ENCODE results near the gene ABHD4.

DNA sequence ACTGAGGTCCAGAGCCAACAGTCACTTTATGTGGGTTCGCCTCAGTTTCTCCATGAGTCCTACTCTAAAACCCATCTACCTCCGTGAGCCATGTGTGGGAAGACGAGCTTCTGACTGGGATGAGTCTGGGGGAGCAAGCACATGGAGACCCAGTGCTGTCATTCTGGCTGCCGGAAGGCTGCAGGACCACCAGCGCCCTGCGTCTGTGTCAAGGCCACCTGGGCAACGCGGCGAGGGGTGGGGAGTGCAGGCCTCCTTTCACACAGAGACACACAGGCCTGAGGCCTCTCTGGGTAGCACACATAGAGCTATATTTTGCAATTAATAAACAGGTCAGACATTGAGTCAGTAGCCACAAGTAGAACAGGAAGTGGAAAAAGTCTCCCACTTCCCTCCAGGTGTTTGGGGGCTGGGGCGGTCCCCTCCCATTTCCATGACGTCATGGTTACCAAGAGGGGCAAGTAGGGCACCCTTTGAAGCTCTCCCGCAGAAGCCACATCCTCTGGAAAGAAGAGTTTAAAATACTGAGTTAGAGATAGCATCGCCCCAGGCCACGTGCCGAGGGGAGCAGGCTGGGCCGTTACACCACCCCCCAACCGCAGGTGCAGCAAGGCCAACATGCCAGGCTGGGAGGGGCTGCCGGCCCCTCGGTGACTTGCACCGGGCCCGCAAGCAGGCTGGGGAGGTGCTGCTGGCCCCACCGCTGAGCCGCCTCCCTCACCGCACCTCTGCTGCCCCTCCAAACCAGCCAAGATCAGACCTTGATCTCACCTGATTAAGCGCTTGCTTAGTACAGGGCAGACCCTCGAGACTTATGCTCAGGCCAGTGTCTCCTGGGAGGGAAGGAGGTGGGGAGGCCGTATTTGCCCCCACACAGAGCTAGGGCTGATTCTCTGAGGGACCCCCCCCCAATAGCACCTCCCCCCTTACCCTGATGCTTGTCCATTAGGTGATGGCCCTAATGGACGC is 41.8 kb upstream of the ABHD4 start:
- TF ChIP-seq, protein P1, sequence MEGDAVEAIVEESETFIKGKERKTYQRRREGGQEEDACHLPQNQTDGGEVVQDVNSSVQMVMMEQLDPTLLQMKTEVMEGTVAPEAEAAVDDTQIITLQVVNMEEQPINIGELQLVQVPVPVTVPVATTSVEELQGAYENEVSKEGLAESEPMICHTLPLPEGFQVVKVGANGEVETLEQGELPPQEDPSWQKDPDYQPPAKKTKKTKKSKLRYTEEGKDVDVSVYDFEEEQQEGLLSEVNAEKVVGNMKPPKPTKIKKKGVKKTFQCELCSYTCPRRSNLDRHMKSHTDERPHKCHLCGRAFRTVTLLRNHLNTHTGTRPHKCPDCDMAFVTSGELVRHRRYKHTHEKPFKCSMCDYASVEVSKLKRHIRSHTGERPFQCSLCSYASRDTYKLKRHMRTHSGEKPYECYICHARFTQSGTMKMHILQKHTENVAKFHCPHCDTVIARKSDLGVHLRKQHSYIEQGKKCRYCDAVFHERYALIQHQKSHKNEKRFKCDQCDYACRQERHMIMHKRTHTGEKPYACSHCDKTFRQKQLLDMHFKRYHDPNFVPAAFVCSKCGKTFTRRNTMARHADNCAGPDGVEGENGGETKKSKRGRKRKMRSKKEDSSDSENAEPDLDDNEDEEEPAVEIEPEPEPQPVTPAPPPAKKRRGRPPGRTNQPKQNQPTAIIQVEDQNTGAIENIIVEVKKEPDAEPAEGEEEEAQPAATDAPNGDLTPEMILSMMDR (conservative IDR thresholded peaks at IDR 0.05; ENCODE audit: low read depth in 2 of 2) = no peak
- TF ChIP-seq, protein P2, sequence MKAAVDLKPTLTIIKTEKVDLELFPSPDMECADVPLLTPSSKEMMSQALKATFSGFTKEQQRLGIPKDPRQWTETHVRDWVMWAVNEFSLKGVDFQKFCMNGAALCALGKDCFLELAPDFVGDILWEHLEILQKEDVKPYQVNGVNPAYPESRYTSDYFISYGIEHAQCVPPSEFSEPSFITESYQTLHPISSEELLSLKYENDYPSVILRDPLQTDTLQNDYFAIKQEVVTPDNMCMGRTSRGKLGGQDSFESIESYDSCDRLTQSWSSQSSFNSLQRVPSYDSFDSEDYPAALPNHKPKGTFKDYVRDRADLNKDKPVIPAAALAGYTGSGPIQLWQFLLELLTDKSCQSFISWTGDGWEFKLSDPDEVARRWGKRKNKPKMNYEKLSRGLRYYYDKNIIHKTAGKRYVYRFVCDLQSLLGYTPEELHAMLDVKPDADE (IDR thresholded peaks at IDR 0.05) = no peak
- no peak for TF ChIP-seq EZH2phosphoT487 (IDR thresholded peaks at IDR 0.05; ENCODE audit: unreplicated experiment)
- TF ChIP-seq, protein P3, sequence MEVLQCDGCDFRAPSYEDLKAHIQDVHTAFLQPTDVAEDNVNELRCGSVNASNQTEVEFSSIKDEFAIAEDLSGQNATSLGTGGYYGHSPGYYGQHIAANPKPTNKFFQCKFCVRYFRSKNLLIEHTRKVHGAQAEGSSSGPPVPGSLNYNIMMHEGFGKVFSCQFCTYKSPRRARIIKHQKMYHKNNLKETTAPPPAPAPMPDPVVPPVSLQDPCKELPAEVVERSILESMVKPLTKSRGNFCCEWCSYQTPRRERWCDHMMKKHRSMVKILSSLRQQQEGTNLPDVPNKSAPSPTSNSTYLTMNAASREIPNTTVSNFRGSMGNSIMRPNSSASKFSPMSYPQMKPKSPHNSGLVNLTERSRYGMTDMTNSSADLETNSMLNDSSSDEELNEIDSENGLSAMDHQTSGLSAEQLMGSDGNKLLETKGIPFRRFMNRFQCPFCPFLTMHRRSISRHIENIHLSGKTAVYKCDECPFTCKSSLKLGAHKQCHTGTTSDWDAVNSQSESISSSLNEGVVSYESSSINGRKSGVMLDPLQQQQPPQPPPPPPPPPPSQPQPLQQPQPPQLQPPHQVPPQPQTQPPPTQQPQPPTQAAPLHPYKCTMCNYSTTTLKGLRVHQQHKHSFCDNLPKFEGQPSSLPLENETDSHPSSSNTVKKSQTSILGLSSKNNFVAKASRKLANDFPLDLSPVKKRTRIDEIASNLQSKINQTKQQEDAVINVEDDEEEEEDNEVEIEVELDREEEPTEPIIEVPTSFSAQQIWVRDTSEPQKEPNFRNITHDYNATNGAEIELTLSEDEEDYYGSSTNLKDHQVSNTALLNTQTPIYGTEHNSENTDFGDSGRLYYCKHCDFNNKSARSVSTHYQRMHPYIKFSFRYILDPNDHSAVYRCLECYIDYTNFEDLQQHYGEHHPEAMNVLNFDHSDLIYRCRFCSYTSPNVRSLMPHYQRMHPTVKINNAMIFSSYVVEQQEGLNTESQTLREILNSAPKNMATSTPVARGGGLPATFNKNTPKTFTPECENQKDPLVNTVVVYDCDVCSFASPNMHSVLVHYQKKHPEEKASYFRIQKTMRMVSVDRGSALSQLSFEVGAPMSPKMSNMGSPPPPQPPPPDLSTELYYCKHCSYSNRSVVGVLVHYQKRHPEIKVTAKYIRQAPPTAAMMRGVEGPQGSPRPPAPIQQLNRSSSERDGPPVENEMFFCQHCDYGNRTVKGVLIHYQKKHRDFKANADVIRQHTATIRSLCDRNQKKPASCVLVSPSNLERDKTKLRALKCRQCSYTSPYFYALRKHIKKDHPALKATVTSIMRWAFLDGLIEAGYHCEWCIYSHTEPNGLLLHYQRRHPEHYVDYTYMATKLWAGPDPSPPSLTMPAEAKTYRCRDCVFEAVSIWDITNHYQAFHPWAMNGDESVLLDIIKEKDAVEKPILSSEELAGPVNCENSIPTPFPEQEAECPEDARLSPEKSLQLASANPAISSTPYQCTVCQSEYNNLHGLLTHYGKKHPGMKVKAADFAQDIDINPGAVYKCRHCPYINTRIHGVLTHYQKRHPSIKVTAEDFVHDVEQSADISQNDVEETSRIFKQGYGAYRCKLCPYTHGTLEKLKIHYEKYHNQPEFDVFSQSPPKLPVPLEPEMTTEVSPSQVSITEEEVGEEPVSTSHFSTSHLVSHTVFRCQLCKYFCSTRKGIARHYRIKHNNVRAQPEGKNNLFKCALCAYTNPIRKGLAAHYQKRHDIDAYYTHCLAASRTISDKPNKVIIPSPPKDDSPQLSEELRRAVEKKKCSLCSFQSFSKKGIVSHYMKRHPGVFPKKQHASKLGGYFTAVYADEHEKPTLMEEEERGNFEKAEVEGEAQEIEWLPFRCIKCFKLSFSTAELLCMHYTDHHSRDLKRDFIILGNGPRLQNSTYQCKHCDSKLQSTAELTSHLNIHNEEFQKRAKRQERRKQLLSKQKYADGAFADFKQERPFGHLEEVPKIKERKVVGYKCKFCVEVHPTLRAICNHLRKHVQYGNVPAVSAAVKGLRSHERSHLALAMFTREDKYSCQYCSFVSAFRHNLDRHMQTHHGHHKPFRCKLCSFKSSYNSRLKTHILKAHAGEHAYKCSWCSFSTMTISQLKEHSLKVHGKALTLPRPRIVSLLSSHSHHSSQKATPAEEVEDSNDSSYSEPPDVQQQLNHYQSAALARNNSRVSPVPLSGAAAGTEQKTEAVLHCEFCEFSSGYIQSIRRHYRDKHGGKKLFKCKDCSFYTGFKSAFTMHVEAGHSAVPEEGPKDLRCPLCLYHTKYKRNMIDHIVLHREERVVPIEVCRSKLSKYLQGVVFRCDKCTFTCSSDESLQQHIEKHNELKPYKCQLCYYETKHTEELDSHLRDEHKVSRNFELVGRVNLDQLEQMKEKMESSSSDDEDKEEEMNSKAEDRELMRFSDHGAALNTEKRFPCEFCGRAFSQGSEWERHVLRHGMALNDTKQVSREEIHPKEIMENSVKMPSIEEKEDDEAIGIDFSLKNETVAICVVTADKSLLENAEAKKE (CRISPR knock-in tag; IDR thresholded peaks at IDR 0.05) = no peak
- no peak for TF ChIP-seq NANOG (IDR thresholded peaks at IDR 0.05; ENCODE audit: borderline replicate concordance)
- TF ChIP-seq CREB1 (CRISPR knock-in tag; IDR thresholded peaks at IDR 0.05; ENCODE audit: low read depth) = peak; percentile 30; the same call in 1 of the 2 replicates
- no peak for TF ChIP-seq POLR2AphosphoS5 (IDR thresholded peaks at IDR 0.05; ENCODE audit: low read depth)
- TF ChIP-seq EZH2 (IDR thresholded peaks at IDR 0.05; ENCODE audit: low read depth, unreplicated experiment) = no peak
- TF ChIP-seq ZNF114 (CRISPR knock-in tag; IDR thresholded peaks at IDR 0.05) = no peak
